ENCODE measurements around the gene SMIM7. TPM values are rescaled to one million over a fixed set of nuclear protein-coding genes. Genes with fewer than 3 reads are reported as not detected.

SMIM7 gene
- total and polyA plus RNA-seq, 2 of the 13 experiments (the other 11 are each of a cell fraction or from before 2014, with no cell fraction given): 55.7 to 74.9 TPM

DNA sequence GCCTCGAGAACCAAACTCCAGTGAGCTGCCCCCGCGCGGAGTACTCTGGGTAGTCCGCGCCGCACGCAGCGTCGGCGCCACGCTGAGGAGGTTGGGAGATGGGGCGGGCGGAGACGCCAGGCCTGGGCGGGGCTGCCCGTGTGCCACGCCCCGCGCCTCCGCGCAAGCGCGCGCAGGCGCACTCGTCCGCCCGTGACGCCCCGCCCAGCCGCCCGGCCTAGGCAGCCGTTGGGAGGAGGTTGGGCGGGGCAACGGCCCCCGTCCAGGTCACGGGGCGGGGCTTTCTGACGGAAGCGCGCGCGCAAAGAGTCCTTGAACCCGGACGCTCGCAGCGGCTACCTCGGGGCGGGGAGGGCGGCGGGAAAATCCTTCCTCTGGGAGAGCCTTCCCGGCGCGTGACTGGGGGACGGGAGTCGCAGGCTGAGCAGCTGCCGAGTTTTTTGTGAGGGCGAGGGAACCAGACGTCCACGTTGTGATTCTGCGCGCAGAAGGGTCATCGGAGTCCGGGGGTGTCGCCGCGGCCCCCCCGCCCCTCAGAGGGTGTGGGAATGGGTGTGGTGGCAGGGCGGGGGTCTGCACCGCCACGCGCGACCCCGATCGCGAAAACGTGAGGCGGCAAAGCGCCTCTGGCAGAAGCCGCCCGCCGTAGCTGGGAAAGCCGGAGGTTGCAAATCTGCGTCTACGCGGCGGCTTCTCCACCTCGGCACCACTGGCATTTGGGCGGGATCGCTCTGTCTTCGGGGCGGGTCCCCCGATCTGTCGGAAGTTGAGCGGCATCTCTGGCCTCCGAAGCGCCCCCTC lies 31.6 kb downstream of the SMIM7 start, which contains the start of gene MED26 (continued):
- TF ChIP-seq AFF4 (CRISPR knock-in tag; IDR thresholded peaks at IDR 0.05) (no peak), ARNT (IDR thresholded peaks at IDR 0.05) (no peak), ARID2 (CRISPR knock-in tag; IDR thresholded peaks at IDR 0.05; ENCODE audit: borderline replicate concordance) (no peak), CEBPG (CRISPR knock-in tag; IDR thresholded peaks at IDR 0.05) (no peak), TRIM24 (CRISPR knock-in tag; IDR thresholded peaks at IDR 0.05) (no peak), ZFX (CRISPR knock-in tag; IDR thresholded peaks at IDR 0.05; ENCODE audit: low read depth) (no peak), ZNF567 (CRISPR knock-in tag; IDR thresholded peaks at IDR 0.05; ENCODE audit: borderline replicate concordance) (no peak), BRCA1 (CRISPR knock-in tag; IDR thresholded peaks at IDR 0.05) (no peak), KAT2B (IDR thresholded peaks at IDR 0.05; ENCODE audit: borderline replicate concordance, low read depth, low read length) (no peak), ZNF780A (CRISPR knock-in tag; IDR thresholded peaks at IDR 0.05) (0 out of 2 replicates have a peak, but pooled peaks have one; percentile 43), FOSL2 (CRISPR knock-in tag; IDR thresholded peaks at IDR 0.05) (no peak), ZMYM3 (CRISPR knock-in tag; IDR thresholded peaks at IDR 0.05) (no peak), TCF7 (IDR thresholded peaks at IDR 0.05; ENCODE audit: low read depth) (no peak), MAFG (CRISPR knock-in tag; IDR thresholded peaks at IDR 0.05) (0 out of 2 replicates have a peak, but pooled peaks have one; percentile 30), CHD4 (IDR thresholded peaks at IDR 0.05; ENCODE audit: borderline replicate concordance, low read length) (no peak), MYPOP (CRISPR knock-in tag; IDR thresholded peaks at IDR 0.05) (0 out of 2 replicates have a peak, but pooled peaks have one; percentile 59), ZNF333 (CRISPR knock-in tag; IDR thresholded peaks at IDR 0.05; ENCODE audit: borderline replicate concordance) (no peak), ZNF678 (CRISPR knock-in tag; IDR thresholded peaks at IDR 0.05) (peak; percentile 48; the same call in 1 of the 2 replicates)
- TF ChIP-seq, protein P1, sequence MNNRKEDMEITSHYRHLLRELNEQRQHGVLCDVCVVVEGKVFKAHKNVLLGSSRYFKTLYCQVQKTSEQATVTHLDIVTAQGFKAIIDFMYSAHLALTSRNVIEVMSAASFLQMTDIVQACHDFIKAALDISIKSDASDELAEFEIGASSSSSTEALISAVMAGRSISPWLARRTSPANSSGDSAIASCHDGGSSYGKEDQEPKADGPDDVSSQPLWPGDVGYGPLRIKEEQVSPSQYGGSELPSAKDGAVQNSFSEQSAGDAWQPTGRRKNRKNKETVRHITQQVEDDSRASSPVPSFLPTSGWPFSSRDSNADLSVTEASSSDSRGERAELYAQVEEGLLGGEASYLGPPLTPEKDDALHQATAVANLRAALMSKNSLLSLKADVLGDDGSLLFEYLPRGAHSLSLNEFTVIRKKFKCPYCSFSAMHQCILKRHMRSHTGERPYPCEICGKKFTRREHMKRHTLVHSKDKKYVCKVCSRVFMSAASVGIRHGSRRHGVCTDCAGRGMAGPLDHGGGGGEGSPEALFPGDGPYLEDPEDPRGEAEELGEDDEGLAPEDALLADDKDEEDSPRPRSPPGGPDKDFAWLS (CRISPR knock-in tag; IDR thresholded peaks at IDR 0.05; ENCODE audit: borderline replicate concordance): no peak
- TF ChIP-seq, protein P2, sequence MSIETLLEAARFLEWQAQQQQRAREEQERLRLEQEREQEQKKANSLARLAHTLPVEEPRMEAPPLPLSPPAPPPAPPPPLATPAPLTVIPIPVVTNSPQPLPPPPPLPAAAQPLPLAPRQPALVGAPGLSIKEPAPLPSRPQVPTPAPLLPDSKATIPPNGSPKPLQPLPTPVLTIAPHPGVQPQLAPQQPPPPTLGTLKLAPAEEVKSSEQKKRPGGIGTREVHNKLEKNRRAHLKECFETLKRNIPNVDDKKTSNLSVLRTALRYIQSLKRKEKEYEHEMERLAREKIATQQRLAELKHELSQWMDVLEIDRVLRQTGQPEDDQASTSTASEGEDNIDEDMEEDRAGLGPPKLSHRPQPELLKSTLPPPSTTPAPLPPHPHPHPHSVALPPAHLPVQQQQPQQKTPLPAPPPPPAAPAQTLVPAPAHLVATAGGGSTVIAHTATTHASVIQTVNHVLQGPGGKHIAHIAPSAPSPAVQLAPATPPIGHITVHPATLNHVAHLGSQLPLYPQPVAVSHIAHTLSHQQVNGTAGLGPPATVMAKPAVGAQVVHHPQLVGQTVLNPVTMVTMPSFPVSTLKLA (IDR thresholded peaks at IDR 0.05): no peak
